ENCODE results near the gene MLKL. TPM values are rescaled to one million over a fixed set of nuclear protein-coding genes. Genes with fewer than 3 reads are reported as not detected.
A peak's percentile ranks its signal among the peaks of the same experiment; 100 is the strongest.

Gene MLKL
- total and polyA plus RNA-seq, 2 of the 13 experiments (the other 11 are each of a cell fraction or from before 2014, with no cell fraction given): 6.4 to 10.7 TPM

GRCh38 chr16:74667255-74667700 lies 33.4 kb downstream of the MLKL start (continued):
- TF ChIP-seq, protein P1, sequence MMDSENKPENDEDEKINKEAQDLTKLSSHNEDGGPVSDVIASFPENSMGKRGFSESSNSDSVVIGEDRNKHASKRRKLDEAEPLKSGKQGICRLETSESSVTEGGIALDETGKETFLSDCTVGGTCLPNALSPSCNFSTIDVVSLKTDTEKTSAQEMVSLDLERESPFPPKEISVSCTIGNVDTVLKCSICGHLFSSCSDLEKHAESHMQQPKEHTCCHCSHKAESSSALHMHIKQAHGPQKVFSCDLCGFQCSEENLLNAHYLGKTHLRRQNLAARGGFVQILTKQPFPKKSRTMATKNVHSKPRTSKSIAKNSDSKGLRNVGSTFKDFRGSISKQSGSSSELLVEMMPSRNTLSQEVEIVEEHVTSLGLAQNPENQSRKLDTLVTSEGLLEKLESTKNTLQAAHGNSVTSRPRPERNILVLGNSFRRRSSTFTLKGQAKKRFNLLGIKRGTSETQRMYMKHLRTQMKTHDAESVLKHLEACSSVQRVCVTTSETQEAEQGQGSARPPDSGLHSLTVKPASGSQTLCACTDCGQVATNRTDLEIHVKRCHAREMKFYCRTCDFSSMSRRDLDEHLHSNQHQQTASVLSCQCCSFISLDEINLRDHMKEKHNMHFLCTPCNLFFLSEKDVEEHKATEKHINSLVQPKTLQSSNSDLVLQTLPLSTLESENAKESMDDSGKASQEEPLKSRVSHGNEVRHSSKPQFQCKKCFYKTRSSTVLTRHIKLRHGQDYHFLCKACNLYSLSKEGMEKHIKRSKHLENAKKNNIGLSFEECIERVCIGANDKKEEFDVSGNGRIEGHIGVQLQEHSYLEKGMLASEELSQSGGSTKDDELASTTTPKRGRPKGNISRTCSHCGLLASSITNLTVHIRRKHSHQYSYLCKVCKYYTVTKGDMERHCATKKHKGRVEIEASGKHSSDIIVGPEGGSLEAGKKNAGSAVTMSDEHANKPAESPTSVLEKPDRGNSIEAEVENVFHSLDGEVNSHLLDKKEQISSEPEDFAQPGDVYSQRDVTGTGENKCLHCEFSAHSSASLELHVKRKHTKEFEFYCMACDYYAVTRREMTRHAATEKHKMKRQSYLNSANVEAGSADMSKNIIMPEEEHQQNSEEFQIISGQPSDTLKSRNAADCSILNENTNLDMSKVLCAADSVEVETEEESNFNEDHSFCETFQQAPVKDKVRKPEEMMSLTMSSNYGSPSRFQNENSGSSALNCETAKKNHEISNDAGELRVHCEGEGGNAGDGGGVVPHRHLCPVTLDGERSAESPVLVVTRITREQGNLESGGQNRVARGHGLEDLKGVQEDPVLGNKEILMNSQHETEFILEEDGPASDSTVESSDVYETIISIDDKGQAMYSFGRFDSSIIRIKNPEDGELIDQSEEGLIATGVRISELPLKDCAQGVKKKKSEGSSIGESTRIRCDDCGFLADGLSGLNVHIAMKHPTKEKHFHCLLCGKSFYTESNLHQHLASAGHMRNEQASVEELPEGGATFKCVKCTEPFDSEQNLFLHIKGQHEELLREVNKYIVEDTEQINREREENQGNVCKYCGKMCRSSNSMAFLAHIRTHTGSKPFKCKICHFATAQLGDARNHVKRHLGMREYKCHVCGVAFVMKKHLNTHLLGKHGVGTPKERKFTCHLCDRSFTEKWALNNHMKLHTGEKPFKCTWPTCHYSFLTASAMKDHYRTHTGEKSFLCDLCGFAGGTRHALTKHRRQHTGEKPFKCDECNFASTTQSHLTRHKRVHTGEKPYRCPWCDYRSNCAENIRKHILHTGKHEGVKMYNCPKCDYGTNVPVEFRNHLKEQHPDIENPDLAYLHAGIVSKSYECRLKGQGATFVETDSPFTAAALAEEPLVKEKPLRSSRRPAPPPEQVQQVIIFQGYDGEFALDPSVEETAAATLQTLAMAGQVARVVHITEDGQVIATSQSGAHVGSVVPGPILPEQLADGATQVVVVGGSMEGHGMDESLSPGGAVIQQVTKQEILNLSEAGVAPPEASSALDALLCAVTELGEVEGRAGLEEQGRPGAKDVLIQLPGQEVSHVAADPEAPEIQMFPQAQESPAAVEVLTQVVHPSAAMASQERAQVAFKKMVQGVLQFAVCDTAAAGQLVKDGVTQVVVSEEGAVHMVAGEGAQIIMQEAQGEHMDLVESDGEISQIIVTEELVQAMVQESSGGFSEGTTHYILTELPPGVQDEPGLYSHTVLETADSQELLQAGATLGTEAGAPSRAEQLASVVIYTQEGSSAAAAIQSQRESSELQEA (CRISPR knock-in tag; IDR thresholded peaks at IDR 0.05; ENCODE audit: not compliant biosample characterization): no peak
- no peak for TF ChIP-seq SIN3A (IDR thresholded peaks at IDR 0.05; ENCODE audit: borderline replicate concordance, low read depth, low read length)
- TF ChIP-seq, protein P2, sequence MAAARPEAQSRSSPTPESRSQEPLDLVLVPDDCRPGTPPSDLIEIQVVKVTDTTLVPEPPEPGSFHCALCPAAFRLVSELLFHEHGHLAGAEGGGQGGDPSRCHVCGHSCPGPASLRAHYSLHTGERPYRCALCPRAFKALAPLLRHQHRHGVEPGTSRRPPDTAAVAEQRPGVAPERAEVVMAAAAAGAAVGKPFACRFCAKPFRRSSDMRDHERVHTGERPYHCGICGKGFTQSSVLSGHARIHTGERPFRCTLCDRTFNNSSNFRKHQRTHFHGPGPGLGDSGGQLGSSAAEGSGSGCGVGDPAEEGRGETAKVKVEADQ (CRISPR knock-in tag; IDR thresholded peaks at IDR 0.05; ENCODE audit: borderline replicate concordance): 0 out of 2 replicates have a peak, but pooled peaks have one; percentile 11
- TF ChIP-seq HOXA5 (CRISPR knock-in tag; IDR thresholded peaks at IDR 0.05): no peak
- no peak for TF ChIP-seq MED13 (CRISPR knock-in tag; IDR thresholded peaks at IDR 0.05)
- TF ChIP-seq PCBP2 (optimal IDR thresholded peaks at IDR 0.05; ENCODE audit: low read depth, low read length, poor library complexity, severe bottlenecking): no peak
- TF ChIP-seq GATAD2A (CRISPR knock-in tag; IDR thresholded peaks at IDR 0.05): 0 out of 2 replicates have a peak, but pooled peaks have one; percentile 10
- no peak for TF ChIP-seq ARNT2 (CRISPR knock-in tag; IDR thresholded peaks at IDR 0.05; ENCODE audit: low read depth)
- no peak; the same call in 1 of the 2 replicates for TF ChIP-seq ZNF639 (CRISPR knock-in tag; conservative IDR thresholded peaks at IDR 0.05)
- TF ChIP-seq ZNF644 (CRISPR knock-in tag; IDR thresholded peaks at IDR 0.05; ENCODE audit: low read depth): no peak

All from HepG2 (cell line).